Osteocyte (in vitro differentiated cells): Measurements from ENCODE around the gene AKAP8L. TPM values are rescaled to one million over a fixed set of nuclear protein-coding genes. Genes with fewer than 3 reads are reported as not detected.
A peak's percentile ranks its signal among the peaks of the same experiment; 100 is the strongest.

ENCODE experiments used
- DNase-seq: peaks from one replicate; pipeline ENCODE4 v3.0.0; 2021; ENCODE audit warnings: mixed read lengths; ENCODE audit not compliant: unreplicated experiment; ENCODE audit errors: extremely low spot score
- H3K27ac Mint-ChIP-seq: one replicate; pipeline ENCODE4 v1.8.0; 2021; ENCODE audit warnings: mild to moderate bottlenecking, mixed read lengths; ENCODE audit not compliant: unreplicated experiment
- H3K27me3 Mint-ChIP-seq: one replicate; pipeline ENCODE4 v1.8.0; 2021; ENCODE audit warnings: mixed read lengths; ENCODE audit not compliant: unreplicated experiment
- H3K36me3 Mint-ChIP-seq: one replicate; pipeline ENCODE4 v1.8.0; 2021; ENCODE audit warnings: mixed read lengths; ENCODE audit not compliant: unreplicated experiment
- H3K4me1 Mint-ChIP-seq: one replicate; pipeline ENCODE4 v1.8.0; 2021; ENCODE audit warnings: mixed read lengths; ENCODE audit not compliant: unreplicated experiment
- H3K4me3 Mint-ChIP-seq: one replicate; pipeline ENCODE4 v1.8.0; 2021; ENCODE audit warnings: mild to moderate bottlenecking, moderate library complexity, mixed read lengths; ENCODE audit not compliant: unreplicated experiment
- H3K9me3 Mint-ChIP-seq: one replicate; pipeline ENCODE4 v1.8.0; 2021; ENCODE audit warnings: mixed read lengths; ENCODE audit not compliant: unreplicated experiment
- total RNA-seq: library from RNA; stranded (reverse); gene quantifications from 2 replicates; pipeline ENCODE4 v1.2.1, GENCODE V29; 2021
- TF ChIP-seq, protein P1 (sequence below): fragments of 200-600 bp; sonication (generic); IDR thresholded peaks from 2 replicates; pipeline ENCODE4 v1.5.0; 2021; ENCODE audit warnings: antibody characterized with exemption, mild to moderate bottlenecking, moderate library complexity

The AKAP8L gene
- total RNA-seq, 1 donor from 2014 or later = 104 TPM

DNA sequence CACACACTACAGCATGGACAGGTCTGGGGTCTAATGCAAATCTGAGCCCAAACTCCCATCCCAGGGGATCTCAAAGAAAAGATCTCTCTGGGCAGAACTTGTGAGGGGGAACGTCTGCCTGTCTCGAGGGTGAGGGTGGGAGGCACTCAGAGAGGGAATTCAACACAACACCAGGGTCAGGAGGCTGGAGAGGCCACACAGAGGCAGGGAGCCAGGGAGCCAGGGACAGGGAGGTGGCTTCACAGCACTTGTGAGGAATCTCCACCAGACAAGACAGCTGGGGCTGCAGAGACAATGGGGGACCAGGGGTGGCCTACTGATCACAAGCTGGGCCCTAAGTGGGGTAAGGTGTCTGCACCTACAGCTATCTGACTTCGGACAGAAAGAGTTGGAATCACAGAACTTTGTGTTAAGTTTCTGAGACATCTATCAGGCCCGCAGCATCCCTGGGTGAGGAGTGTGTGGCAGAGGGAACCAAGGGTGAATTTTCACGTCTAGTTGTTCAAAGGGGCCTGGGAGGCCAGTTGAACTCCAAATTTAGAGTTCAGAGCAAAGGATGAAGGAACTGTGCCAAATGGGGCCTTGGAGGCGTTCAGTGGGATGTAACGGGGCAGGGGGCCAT, 12.7 kb upstream of the AKAP8L start:
- Mint-ChIP-seq H3K4me1 (peaks cover 24% of the 10 kb centered on the region), H3K27me3 (no peaks in the 10 kb centered on the region), H3K36me3 (peaks cover 11% of the 10 kb centered on the region), H3K4me3 (peak overlapping the region; percentile 95), H3K9me3 (no peaks in the 10 kb centered on the region), H3K27ac (peak overlapping the region; percentile 85)
- no peak for DNase-seq
- TF ChIP-seq, protein P1, sequence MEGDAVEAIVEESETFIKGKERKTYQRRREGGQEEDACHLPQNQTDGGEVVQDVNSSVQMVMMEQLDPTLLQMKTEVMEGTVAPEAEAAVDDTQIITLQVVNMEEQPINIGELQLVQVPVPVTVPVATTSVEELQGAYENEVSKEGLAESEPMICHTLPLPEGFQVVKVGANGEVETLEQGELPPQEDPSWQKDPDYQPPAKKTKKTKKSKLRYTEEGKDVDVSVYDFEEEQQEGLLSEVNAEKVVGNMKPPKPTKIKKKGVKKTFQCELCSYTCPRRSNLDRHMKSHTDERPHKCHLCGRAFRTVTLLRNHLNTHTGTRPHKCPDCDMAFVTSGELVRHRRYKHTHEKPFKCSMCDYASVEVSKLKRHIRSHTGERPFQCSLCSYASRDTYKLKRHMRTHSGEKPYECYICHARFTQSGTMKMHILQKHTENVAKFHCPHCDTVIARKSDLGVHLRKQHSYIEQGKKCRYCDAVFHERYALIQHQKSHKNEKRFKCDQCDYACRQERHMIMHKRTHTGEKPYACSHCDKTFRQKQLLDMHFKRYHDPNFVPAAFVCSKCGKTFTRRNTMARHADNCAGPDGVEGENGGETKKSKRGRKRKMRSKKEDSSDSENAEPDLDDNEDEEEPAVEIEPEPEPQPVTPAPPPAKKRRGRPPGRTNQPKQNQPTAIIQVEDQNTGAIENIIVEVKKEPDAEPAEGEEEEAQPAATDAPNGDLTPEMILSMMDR = no peak

DNA sequence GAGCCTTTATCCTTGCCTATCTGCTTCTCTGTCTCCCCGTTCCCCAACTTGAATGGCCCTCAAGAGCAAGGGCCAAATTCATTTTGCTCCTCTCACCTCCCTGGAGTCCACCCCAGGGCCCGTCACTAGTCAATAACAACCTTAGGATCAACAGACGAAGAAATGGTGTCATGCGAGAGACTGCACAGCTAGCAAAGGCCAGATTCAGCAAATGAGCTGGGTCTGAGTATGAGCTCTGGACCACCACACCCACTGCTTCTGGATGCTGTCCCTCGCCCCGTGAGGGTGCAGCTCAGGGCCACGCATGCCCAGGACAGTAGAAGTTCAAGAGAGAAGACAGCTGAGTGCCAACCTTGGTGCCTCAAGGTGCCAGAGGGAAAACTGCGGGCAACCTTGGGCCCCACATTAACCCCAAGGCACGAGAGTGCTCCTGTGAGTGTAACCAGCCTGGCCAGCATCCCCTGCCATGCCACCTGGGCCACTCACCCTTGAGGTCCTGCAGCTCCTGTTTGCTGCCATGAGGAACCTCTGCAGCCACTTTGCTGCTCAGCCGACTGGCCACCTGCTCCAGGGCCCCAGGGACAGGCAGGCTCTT, 11.8 kb upstream of the AKAP8L start:
- H3K4me3 Mint-ChIP-seq = peak overlapping the region; percentile 95

DNA sequence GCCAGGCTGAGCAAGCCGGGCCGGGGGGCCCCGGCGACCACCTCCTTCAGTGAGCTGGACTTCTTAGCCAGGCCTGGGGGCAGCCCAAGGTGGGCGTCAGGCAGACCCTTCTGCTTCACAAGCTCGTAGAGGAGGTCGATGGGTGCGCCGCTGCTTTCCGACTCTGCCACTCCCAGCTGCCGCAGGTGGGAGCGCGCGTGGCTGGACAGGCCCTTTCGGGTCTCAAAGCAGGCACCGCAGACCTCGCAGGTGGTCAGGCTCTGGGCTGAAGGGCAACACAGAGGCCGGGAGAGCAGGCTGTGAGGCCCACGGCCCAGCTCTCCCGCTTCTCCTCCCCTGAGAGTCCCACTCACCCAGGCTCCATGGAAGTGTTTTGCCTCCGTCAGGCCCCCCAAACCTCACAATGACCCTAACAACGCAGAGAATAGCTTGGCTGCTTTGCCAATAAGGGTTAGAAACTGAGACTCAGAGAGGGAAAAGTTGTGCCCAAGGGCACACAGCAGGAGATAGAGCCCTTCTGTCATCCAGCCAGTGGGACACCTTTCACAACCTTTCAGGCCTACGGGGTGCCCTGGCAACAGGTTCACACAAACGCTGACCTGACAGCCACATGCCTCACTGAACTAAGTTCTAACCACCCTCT, 11.2 kb upstream of the AKAP8L start:
- peak; percentile 84 for DNase-seq
- H3K27ac Mint-ChIP-seq = no peak overlapping the region

More for the DNA sequence above, 11.8 kb upstream of the AKAP8L start:
- Mint-ChIP-seq H3K9me3 (no peaks in the 10 kb centered on the region), H3K36me3 (peaks cover 18% of the 10 kb centered on the region), H3K27me3 (no peaks in the 10 kb centered on the region), H3K4me1 (peaks cover 24% of the 10 kb centered on the region), H3K27ac (peak overlapping the region; percentile 76)
- TF ChIP-seq, protein P1 = no peak
- DNase-seq = no peak

DNA sequence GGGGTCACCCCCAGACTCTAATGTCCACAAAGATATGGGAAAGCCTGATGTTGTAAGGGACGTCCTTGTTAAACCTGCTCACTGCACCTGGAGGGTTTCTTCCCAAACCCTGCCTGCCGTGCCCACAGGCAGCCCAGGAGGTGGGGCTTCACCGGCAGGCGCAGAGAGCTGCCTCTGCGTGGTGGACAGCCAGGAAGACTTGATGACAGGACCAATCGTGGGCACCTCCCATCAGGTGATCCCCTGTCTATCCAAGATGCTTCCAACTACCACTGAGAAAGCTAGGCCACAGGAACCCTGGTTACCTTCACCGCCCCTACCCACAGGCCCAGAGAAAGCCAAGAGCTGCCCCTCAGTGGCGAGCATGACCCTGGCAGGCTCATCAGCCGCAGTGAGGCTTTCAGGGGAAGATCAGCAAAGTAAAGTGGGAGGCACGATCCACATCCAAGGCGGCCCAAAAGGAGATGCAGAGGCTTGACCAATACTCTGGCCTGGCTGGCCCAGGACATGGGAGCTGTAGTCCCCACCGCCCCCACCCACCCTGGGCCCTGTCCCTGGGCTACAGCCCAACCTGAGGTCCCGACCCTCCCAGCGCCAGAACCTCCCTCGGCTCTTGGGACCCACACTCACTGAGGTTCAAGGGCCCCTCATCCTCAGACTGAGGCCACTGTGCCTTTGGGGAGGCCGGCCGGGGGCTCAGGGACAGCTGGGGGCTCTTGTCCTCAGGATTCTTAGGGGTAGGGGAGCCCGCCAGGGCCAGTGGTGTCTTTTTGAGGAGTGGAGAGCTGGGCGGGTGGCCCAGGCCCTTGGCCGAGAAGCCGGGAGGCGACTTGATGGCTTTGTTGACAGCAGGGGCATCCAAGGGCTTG, 10.4 kb upstream of the AKAP8L start:
- TF ChIP-seq, protein P1 = no peak
- Mint-ChIP-seq H3K27me3 (no peaks in the 10 kb centered on the region), H3K4me3 (no peak overlapping the region), H3K4me1 (peaks cover 24% of the 10 kb centered on the region), H3K27ac (no peak overlapping the region), H3K9me3 (no peaks in the 10 kb centered on the region), H3K36me3 (peaks cover 18% of the 10 kb centered on the region)
- no peak for DNase-seq

More for the DNA sequence above, 11.2 kb upstream of the AKAP8L start:
- Mint-ChIP-seq H3K4me3 (peak overlapping the region; percentile 64), H3K4me1 (peaks cover 24% of the 10 kb centered on the region), H3K27me3 (no peaks in the 10 kb centered on the region), H3K9me3 (no peaks in the 10 kb centered on the region), H3K36me3 (peaks cover 18% of the 10 kb centered on the region)
- TF ChIP-seq, protein P1 = no peak
